Keratinocyte (primary cell): ENCODE data around the gene TNFRSF19. TPM values are rescaled to one million over a fixed set of nuclear protein-coding genes. Genes with fewer than 3 reads are reported as not detected.
A peak's percentile ranks its signal among the peaks of the same experiment; 100 is the strongest.

ENCODE experiments used
- DNase-seq: peaks from one replicate; pipeline ENCODE4 v3.0.0-alpha.2; 2011; ENCODE audit warnings: low read depth, missing footprints, low spot score
- FAIRE-seq: peaks from 2 replicates; lab custom pipeline; 2011; peaks lifted over from hg19 to GRCh38; lab: Jason Lieb, UNC
- H2AFZ ChIP-seq: 2 replicates; pipeline ENCODE4 v1.6.0; 2012; ENCODE audit warnings: low read length, control low read depth, inconsistent platforms; ENCODE audit not compliant: control insufficient read depth
- H3K27ac ChIP-seq: 2 replicates; pipeline ENCODE4 v1.5.1; 2011; ENCODE audit warnings: low read length; ENCODE audit not compliant: control insufficient read depth, insufficient read depth
- H3K27me3 ChIP-seq: 3 replicates; pipeline ENCODE4 v1.6.0; 2011; ENCODE audit warnings: low read length; ENCODE audit not compliant: control insufficient read depth, insufficient read depth; ENCODE audit errors: extremely low read depth
- H3K36me3 ChIP-seq, 2 experiments: 2 replicates in 1 of 2; 3 replicates in 1 of 2; pipeline ENCODE4 v1.5.1; 2011; ENCODE audit warnings: low read length in 2 of 2, mild to moderate bottlenecking in 1 of 2; ENCODE audit not compliant: control insufficient read depth in 2 of 2, insufficient read depth in 2 of 2; ENCODE audit errors: extremely low read depth in 1 of 2
- H3K4me1 ChIP-seq: 3 replicates; pipeline ENCODE4 v1.5.1; 2011; ENCODE audit warnings: low read length; ENCODE audit not compliant: control insufficient read depth, insufficient read depth; ENCODE audit errors: extremely low read depth
- H3K4me2 ChIP-seq: 3 replicates; pipeline ENCODE4 v1.6.0; 2011; ENCODE audit warnings: low read depth, low read length; ENCODE audit not compliant: control insufficient read depth, insufficient read depth; ENCODE audit errors: extremely low read depth
- H3K4me3 ChIP-seq, 3 experiments: fragments of 200-600 bp in 1 of 3; sonication (generic) in 1 of 3; 2 replicates in 2 of 3; 3 replicates in 1 of 3; pipeline ENCODE4 v1.5.1; 2011 to 2016; ENCODE audit warnings: low read length in 3 of 3, mild to moderate bottlenecking in 3 of 3, control low read depth in 2 of 3, inconsistent platforms in 1 of 3, low read depth in 1 of 3, mixed read lengths in 1 of 3, mixed run types in 1 of 3, moderate library complexity in 1 of 3; ENCODE audit not compliant: control insufficient read depth in 2 of 3, insufficient read depth in 2 of 3; ENCODE audit errors: extremely low read depth in 1 of 3
- H3K79me2 ChIP-seq: 2 replicates; pipeline ENCODE4 v1.6.0; 2012; ENCODE audit warnings: low read length; ENCODE audit not compliant: control insufficient read depth, insufficient read depth
- H3K9ac ChIP-seq: 3 replicates; pipeline ENCODE4 v1.6.0; 2011; ENCODE audit warnings: low read length; ENCODE audit not compliant: control insufficient read depth, insufficient read depth; ENCODE audit errors: extremely low read depth
- H3K9me1 ChIP-seq: 3 replicates; pipeline ENCODE4 v1.6.0; 2011; ENCODE audit warnings: low read length; ENCODE audit not compliant: control insufficient read depth, insufficient read depth; ENCODE audit errors: extremely low read depth
- H3K9me3 ChIP-seq: 2 replicates; pipeline ENCODE4 v1.5.1; 2012; ENCODE audit warnings: low read depth, low read length; ENCODE audit not compliant: control insufficient read depth
- H4K20me1 ChIP-seq: 3 replicates; pipeline ENCODE4 v1.6.0; 2011; ENCODE audit warnings: low read length; ENCODE audit not compliant: control insufficient read depth, insufficient read depth; ENCODE audit errors: extremely low read depth
- CTCF ChIP-seq, 3 experiments: IDR thresholded peaks in 1 of 3; conservative IDR thresholded peaks in 1 of 3; optimal IDR thresholded peaks in 1 of 3; 2 replicates in 2 of 3; 3 replicates in 1 of 3; pipeline versions ENCODE3 to v1.5.1; 2011; ENCODE audit warnings: low read length in 3 of 3, mild to moderate bottlenecking in 3 of 3, moderate library complexity in 2 of 3, control low read depth in 1 of 3, inconsistent platforms in 1 of 3; ENCODE audit not compliant: insufficient read depth in 2 of 3; ENCODE audit errors: extremely low read depth in 1 of 3
- EZH2 ChIP-seq: IDR thresholded peaks from one replicate; pipeline ENCODE4 v1.6.1; 2012; ENCODE audit warnings: inconsistent platforms, mild to moderate bottlenecking, low read length, moderate library complexity
- dilution Hi-C: fragments of 300-500 bp; cut with MboI; formaldehyde crosslinking; loops from one replicate; pipeline ENCODE4 v1.7.0; 2020; ENCODE audit warnings: low sequenced_read_pairs; ENCODE audit not compliant: extremely low pct_ligation_motif_present
- polyA plus RNA-seq, 5 experiments: library from polyadenylated mRNA; depleted of rRNA in 3 of 5; stranded (reverse) in 3 of 5; stranded (forward) in 1 of 5; unstranded in 1 of 5; fragments of >200 nt; gene quantifications; 1 replicate in 1 of 5; 2 replicates in 3 of 5; 3 replicates in 1 of 5; pipeline versions ENCODE4 v1.2.1 to v1.2.3, GENCODE V29; 2011 to 2012; ENCODE audit warnings: missing spikeins in 2 of 5, low read depth in 1 of 5, low replicate concordance in 1 of 5

TNFRSF19 gene
- polyA plus RNA-seq, 1 donor (not counting 4 experiments of a cell fraction or from before 2014, with no cell fraction given): 1.8 TPM

GRCh38 chr13:23554000-23554399 is 16.2 kb upstream of the TNFRSF19 start:
- no peaks in the 10 kb centered on the region for H3K36me3 ChIP-seq
- dilution Hi-C loops: no loop called here
- H3K27ac ChIP-seq: no peak overlapping the region
- H3K4me3 ChIP-seq: no peak overlapping the region
- H2AFZ ChIP-seq: no peak overlapping the region
- H3K9me3 ChIP-seq: no peaks in the 10 kb centered on the region
- FAIRE-seq: peak; percentile 39
- H4K20me1 ChIP-seq: no peaks in the 10 kb centered on the region
- no peak overlapping the region for H3K9ac ChIP-seq
- TF ChIP-seq CTCF (optimal IDR thresholded peaks at IDR 0.05 in 1 of 3, IDR thresholded peaks at IDR 0.05 in 1 of 3, conservative IDR thresholded peaks at IDR 0.05 in 1 of 3; ENCODE audit: extremely low read depth in 1 of 3, insufficient read depth in 2 of 3, low read length in 3 of 3): no peak
- no peak for TF ChIP-seq EZH2
- peaks cover 25% of the 10 kb centered on the region for H3K4me1 ChIP-seq
- peak; percentile 62 for DNase-seq
- no peak overlapping the region for H3K4me2 ChIP-seq
- no peaks in the 10 kb centered on the region for H3K27me3 ChIP-seq
- no peaks in the 10 kb centered on the region for H3K9me1 ChIP-seq
- H3K79me2 ChIP-seq: no peaks in the 10 kb centered on the region

- H2AFZ ChIP-seq: no peak overlapping the region
- H4K20me1 ChIP-seq: no peaks in the 10 kb centered on the region
- no peak overlapping the region for H3K9ac ChIP-seq
- no peak for FAIRE-seq
- H3K79me2 ChIP-seq: no peaks in the 10 kb centered on the region
- no peak overlapping the region for H3K4me3 ChIP-seq
- TF ChIP-seq EZH2: no peak
- no peak for TF ChIP-seq CTCF (optimal IDR thresholded peaks at IDR 0.05 in 1 of 3, IDR thresholded peaks at IDR 0.05 in 1 of 3, conservative IDR thresholded peaks at IDR 0.05 in 1 of 3; ENCODE audit: extremely low read depth in 1 of 3, insufficient read depth in 2 of 3, low read length in 3 of 3)
- H3K9me1 ChIP-seq: no peaks in the 10 kb centered on the region
- DNase-seq: no peak
- dilution Hi-C loops: no loop called here
- no peak overlapping the region for H3K4me2 ChIP-seq
- H3K9me3 ChIP-seq: no peaks in the 10 kb centered on the region
- H3K27me3 ChIP-seq: no peaks in the 10 kb centered on the region
- H3K4me1 ChIP-seq: peaks cover 25% of the 10 kb centered on the region
- H3K36me3 ChIP-seq: no peaks in the 10 kb centered on the region
- H3K27ac ChIP-seq: no peak overlapping the region
Observed at GRCh38 chr13:23557043-23557442, 13.2 kb upstream of the TNFRSF19 start.
